Breast epithelium (tissue), 4 donors: ENCODE results near the gene FSTL5. TPM values are rescaled to one million over a fixed set of nuclear protein-coding genes. Genes with fewer than 3 reads are reported as not detected.

Source experiments
- DNase-seq, 2 donors: peaks; one replicate each; pipeline ENCODE4 v3.0.0-alpha.2; 2019; ENCODE audit warnings: low spot score in 2 of 2
- H3K27ac ChIP-seq, 2 donors: fragments of 200-600 bp; sonication (generic) in 1 of 2; one replicate each; pipeline ENCODE4 v1.5.1; 2016 to 2019; ENCODE audit warnings: mild to moderate bottlenecking in 1 of 2
- H3K27me3 ChIP-seq, 2 donors: fragments of 200-600 bp; sonication (generic) in 1 of 2; one replicate each; pipeline versions ENCODE4 v1.5.1 to v1.6.0; 2017 to 2019; ENCODE audit warnings: control low read depth in 1 of 2, mild to moderate bottlenecking in 1 of 2
- H3K36me3 ChIP-seq: fragments of 200-600 bp; one replicate; pipeline ENCODE4 v1.5.1; 2019
- H3K4me1 ChIP-seq, 2 donors: fragments of 200-600 bp; sonication (generic); one replicate each; pipeline ENCODE4 v1.5.1; 2016 to 2019; ENCODE audit warnings: control low read depth in 1 of 2
- H3K4me3 ChIP-seq, 3 donors: fragments of 200-600 bp; sonication (generic); 1 replicate in 2 of 3; 2 replicates in 1 of 3; pipeline ENCODE4 v1.5.1; 2016 to 2019; ENCODE audit warnings: mild to moderate bottlenecking in 3 of 3, moderate library complexity in 2 of 3
- H3K9me3 ChIP-seq, 2 donors: fragments of 200-600 bp; sonication (generic) in 1 of 2; one replicate each; pipeline ENCODE4 v1.5.1; 2016 to 2019; ENCODE audit warnings: control low read depth in 1 of 2
- POLR2A ChIP-seq: fragments of 450-650 bp; IDR thresholded peaks from one replicate; pipeline ENCODE4 v1.6.1; 2016; ENCODE audit warnings: antibody characterized with exemption, mild to moderate bottlenecking, moderate library complexity
- POLR2AphosphoS5 ChIP-seq, 3 donors: sonication (generic); formaldehyde crosslinking; IDR thresholded peaks; one replicate each; pipeline ENCODE4 v1.6.1; 2017; ENCODE audit warnings: antibody characterized with exemption in 3 of 3
- intact Hi-C: fragments of 100-400 bp; cut with DNase I; formaldehyde crosslinking; loops from one replicate; pipeline ENCODE4 v1.15.1; 2023; ENCODE audit warnings: low total_unique reads
- total RNA-seq, 3 donors: library from RNA; depleted of rRNA; stranded (reverse); fragments of >200 nt; gene quantifications; one replicate each; pipeline ENCODE4 v1.1.0, GENCODE V29; 2016
- TF ChIP-seq, protein P1 (sequence below), 3 donors: fragments of 450-650 bp; IDR thresholded peaks; one replicate each; pipeline ENCODE4 v1.5.1; 2016 to 2017; ENCODE audit warnings: antibody characterized with exemption in 3 of 3, mild to moderate bottlenecking in 3 of 3, moderate library complexity in 3 of 3

The FSTL5 gene
- total RNA-seq, 3 donors from 2014 or later = not detected

DNA sequence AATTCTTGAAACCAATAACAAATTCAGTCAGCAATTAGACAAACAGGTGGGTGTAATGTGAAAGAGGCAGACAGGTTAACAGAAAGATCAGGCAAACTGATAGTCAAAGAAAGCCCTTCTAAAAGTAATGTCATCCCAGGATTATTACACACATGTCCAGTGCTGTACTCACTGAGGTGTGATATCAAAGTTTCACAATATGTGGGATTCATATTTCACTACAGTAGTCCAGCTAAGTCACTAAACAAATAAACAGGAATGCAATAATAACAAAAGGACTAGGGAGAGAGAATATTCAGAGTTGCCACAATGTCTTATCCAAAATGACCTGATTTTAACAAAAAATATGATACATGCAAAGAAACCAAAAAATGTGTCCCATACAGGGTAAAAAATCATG is 787.5 kb downstream of the FSTL5 start:
- Histone ChIP-seq H3K27me3 (no peaks in the 10 kb centered on the region), H3K27ac (no peak overlapping the region), H3K36me3 (no peaks in the 10 kb centered on the region), H3K4me1 (no peaks in the 10 kb centered on the region), H3K4me3 (no peak overlapping the region), H3K9me3 (peaks cover 0 to 9% of the 10 kb centered on the region in 2 donors)
- no peak for TF ChIP-seq POLR2AphosphoS5 (IDR thresholded peaks at IDR 0.05)
- no peak for TF ChIP-seq POLR2A
- TF ChIP-seq, protein P1, sequence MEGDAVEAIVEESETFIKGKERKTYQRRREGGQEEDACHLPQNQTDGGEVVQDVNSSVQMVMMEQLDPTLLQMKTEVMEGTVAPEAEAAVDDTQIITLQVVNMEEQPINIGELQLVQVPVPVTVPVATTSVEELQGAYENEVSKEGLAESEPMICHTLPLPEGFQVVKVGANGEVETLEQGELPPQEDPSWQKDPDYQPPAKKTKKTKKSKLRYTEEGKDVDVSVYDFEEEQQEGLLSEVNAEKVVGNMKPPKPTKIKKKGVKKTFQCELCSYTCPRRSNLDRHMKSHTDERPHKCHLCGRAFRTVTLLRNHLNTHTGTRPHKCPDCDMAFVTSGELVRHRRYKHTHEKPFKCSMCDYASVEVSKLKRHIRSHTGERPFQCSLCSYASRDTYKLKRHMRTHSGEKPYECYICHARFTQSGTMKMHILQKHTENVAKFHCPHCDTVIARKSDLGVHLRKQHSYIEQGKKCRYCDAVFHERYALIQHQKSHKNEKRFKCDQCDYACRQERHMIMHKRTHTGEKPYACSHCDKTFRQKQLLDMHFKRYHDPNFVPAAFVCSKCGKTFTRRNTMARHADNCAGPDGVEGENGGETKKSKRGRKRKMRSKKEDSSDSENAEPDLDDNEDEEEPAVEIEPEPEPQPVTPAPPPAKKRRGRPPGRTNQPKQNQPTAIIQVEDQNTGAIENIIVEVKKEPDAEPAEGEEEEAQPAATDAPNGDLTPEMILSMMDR (IDR thresholded peaks at IDR 0.05) = no peak
- intact Hi-C loops = no loop called here
- no peak for DNase-seq

DNA sequence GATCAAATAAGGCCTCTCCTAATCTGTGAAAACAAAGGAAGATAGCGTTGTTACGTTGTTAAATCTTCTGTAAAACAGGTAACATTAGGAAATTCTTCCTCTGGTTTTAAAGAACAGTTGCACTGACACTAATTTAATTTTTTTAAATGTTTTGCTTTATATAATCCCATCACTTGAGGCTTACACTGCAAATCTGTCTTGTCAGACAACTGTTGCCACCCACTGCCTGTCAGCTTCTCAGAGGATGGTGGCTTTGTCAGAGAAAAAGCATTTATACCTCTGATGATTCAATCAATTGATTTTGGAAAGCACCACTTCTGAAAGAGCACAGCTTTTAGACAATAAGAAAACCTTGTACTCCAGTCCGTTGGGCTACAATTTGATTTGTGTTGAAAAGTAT is 799.1 kb downstream of the FSTL5 start:
- Histone ChIP-seq H3K27ac (no peak overlapping the region), H3K4me1 (no peaks in the 10 kb centered on the region), H3K27me3 (no peaks in the 10 kb centered on the region), H3K9me3 (no peaks in the 10 kb centered on the region), H3K4me3 (no peak overlapping the region), H3K36me3 (no peaks in the 10 kb centered on the region)
- intact Hi-C loops = no loop called here
- TF ChIP-seq, protein P1 (IDR thresholded peaks at IDR 0.05) = no peak
- TF ChIP-seq POLR2A = no peak
- no peak for TF ChIP-seq POLR2AphosphoS5 (IDR thresholded peaks at IDR 0.05)
- no peak for DNase-seq

DNA sequence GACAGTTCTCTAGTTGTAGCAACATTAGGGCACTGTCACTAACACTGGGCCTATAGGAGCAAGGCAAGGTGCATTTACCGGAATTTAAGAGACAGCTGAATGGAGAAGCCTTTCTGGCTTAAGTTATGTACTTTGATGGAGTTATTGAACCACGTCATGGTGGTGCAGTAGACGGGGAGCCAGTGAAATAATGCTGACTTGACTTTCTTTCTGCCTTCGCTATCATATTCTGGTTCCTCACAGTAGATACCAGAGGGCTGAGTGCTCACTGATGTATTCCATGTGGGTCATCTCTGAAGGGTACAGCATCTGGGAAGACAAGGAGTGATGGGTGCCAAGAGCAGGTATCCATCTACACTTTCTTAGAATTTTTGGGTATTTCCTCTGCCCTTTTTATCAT is 802.8 kb downstream of the FSTL5 start:
- Histone ChIP-seq H3K36me3 (no peaks in the 10 kb centered on the region), H3K27ac (no peak overlapping the region), H3K4me3 (no peak overlapping the region), H3K4me1 (no peaks in the 10 kb centered on the region), H3K27me3 (no peaks in the 10 kb centered on the region), H3K9me3 (no peaks in the 10 kb centered on the region)
- no peak for DNase-seq
- TF ChIP-seq POLR2A (no peak), POLR2AphosphoS5 (IDR thresholded peaks at IDR 0.05) (no peak)
- TF ChIP-seq, protein P1 (IDR thresholded peaks at IDR 0.05) = no peak
- intact Hi-C loops = no loop called here

DNA sequence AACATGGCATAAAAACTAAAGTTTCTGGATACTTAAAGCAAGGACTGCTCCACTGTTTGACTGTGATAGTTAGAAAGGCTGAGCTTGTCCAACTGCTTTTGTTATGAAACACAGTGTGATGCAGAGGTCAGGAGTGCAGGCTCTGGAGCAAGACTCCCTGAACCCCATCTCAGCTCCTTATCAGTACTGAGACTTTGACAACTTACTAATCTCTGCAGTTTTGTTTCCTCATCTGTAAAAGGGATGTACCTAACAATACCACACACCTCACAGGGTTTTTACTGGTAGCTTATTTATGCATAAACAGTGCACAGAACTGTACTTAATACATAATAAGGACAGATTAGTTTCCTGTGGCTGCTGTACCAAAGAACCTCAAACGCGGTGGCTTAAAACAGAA is 804.3 kb downstream of the FSTL5 start:
- no peak for DNase-seq
- H3K27ac ChIP-seq = no peak overlapping the region
- TF ChIP-seq POLR2AphosphoS5 (IDR thresholded peaks at IDR 0.05) (no peak), POLR2A (no peak)
- TF ChIP-seq, protein P1 (IDR thresholded peaks at IDR 0.05) = no peak
- no peaks in the 10 kb centered on the region for H3K27me3 ChIP-seq
- no peak overlapping the region for H3K4me3 ChIP-seq
- no peaks in the 10 kb centered on the region for H3K9me3 ChIP-seq
- H3K36me3 ChIP-seq = no peaks in the 10 kb centered on the region
- intact Hi-C loops = no loop called here
- H3K4me1 ChIP-seq = no peaks in the 10 kb centered on the region

DNA sequence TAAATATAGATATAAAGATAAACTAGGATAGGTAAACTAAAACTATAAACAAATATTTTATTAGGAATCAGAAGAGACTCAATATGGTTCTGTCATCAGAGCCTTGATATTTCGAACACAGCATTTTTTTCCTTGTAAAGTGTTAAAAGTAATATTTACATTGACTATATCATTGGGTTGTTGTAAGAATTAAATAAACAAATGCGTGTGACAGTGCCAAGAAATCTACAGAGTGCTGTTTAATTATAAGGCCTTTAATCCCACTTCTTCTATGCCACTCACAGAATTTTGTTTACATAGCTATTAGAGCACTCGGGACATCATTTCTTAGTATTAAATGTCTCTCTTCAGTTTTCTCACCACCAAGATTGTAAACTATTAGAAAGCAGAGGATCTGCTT is 807.4 kb downstream of the FSTL5 start:
- H3K4me3 ChIP-seq = no peak overlapping the region
- no peak overlapping the region for H3K27ac ChIP-seq
- H3K36me3 ChIP-seq = no peaks in the 10 kb centered on the region
- H3K4me1 ChIP-seq = no peaks in the 10 kb centered on the region
- DNase-seq = no peak
- H3K9me3 ChIP-seq = no peaks in the 10 kb centered on the region
- intact Hi-C loops = no loop called here
- no peaks in the 10 kb centered on the region for H3K27me3 ChIP-seq
- TF ChIP-seq POLR2AphosphoS5 (IDR thresholded peaks at IDR 0.05) = no peak
- TF ChIP-seq POLR2A = no peak
- TF ChIP-seq, protein P1 (IDR thresholded peaks at IDR 0.05) = no peak
